HEK293 (cell line): ENCODE results near the gene MSH5.

Experiments
- CTCF ChIA-PET: fragments of 350-600 bp; formaldehyde crosslinking; extraction: SDS; loops from one replicate; lab custom pipeline; 2021; ENCODE audit warnings: antibody characterized with exemption; lab: Yijun Ruan, JAX
- POLR2A ChIA-PET: fragments of 300-600 bp; formaldehyde crosslinking; extraction: SDS; loops from one replicate; lab custom pipeline; 2020; ENCODE audit warnings: antibody characterized with exemption, inconsistent platforms; lab: Yijun Ruan, JAX
- H3K27ac ChIP-seq: fragments of 200-500 bp; sonication (Bioruptor generic); 2 replicates; pipeline ENCODE4 v1.5.1; 2014; ENCODE audit warnings: low read depth, low read length, control low read depth, inconsistent platforms; ENCODE audit errors: extremely low read depth
- H3K36me3 ChIP-seq, 2 experiments: fragments of 200-500 bp in 1 of 2; sonication (Bioruptor generic) in 1 of 2; 1 replicate in 1 of 2; 2 replicates in 1 of 2; pipeline ENCODE4 v1.5.1; 2014 to 2017; ENCODE audit warnings: inconsistent platforms in 2 of 2, low read length in 2 of 2; ENCODE audit not compliant: control insufficient read depth in 2 of 2, insufficient read depth in 1 of 2
- H3K4me1 ChIP-seq: fragments of 200-500 bp; sonication (Bioruptor generic); 2 replicates; pipeline ENCODE4 v1.5.1; 2014; ENCODE audit warnings: mild to moderate bottlenecking, low read length, inconsistent platforms; ENCODE audit not compliant: control insufficient read depth, insufficient read depth
- H3K4me3 ChIP-seq: 2 replicates; pipeline ENCODE4 v1.5.1; 2011; ENCODE audit warnings: low read depth, mild to moderate bottlenecking, control low read depth, low read length, moderate library complexity
- H3K9me3 ChIP-seq: fragments of 200-500 bp; sonication (Bioruptor generic); 2 replicates; pipeline ENCODE4 v1.5.1; 2014; ENCODE audit warnings: low read depth, low read length, inconsistent platforms; ENCODE audit not compliant: control insufficient read depth, insufficient read depth
- BCL11B ChIP-seq: fragments of 450-650 bp; formaldehyde crosslinking; IDR thresholded peaks from 2 replicates; pipeline ENCODE4 v1.5.1; 2016; ENCODE audit warnings: low read depth, missing biosample characterization, missing genetic modification characterization
- CTCF ChIP-seq: fragments of 450-650 bp; formaldehyde crosslinking; IDR thresholded peaks from 2 replicates; pipeline ENCODE4 v1.5.1; 2016; ENCODE audit warnings: missing biosample characterization, missing genetic modification characterization
- EGR2 ChIP-seq: fragments of 450-650 bp; formaldehyde crosslinking; IDR thresholded peaks from 2 replicates; pipeline ENCODE4 v1.5.1; 2016; ENCODE audit warnings: low read depth, missing biosample characterization, missing genetic modification characterization
- GLIS2 ChIP-seq: fragments of 450-650 bp; formaldehyde crosslinking; IDR thresholded peaks from 2 replicates; pipeline ENCODE4 v1.5.1; 2016; ENCODE audit warnings: missing biosample characterization, missing genetic modification characterization
- HIC1 ChIP-seq: fragments of 450-650 bp; formaldehyde crosslinking; IDR thresholded peaks from 2 replicates; pipeline ENCODE4 v1.5.1; 2016; ENCODE audit warnings: missing biosample characterization, missing genetic modification characterization
- KLF16 ChIP-seq: fragments of 450-650 bp; formaldehyde crosslinking; IDR thresholded peaks from 2 replicates; pipeline ENCODE4 v1.5.1; 2017; ENCODE audit warnings: missing biosample characterization, missing genetic modification characterization
- KLF8 ChIP-seq: fragments of 450-650 bp; formaldehyde crosslinking; IDR thresholded peaks from 2 replicates; pipeline ENCODE4 v1.5.1; 2016; ENCODE audit warnings: missing biosample characterization, missing genetic modification characterization
- MZF1 ChIP-seq: fragments of 450-650 bp; formaldehyde crosslinking; IDR thresholded peaks from 2 replicates; pipeline ENCODE4 v1.5.1; 2017; ENCODE audit warnings: missing biosample characterization, missing genetic modification characterization, borderline replicate concordance
- PATZ1 ChIP-seq: fragments of 450-650 bp; formaldehyde crosslinking; IDR thresholded peaks from 2 replicates; pipeline ENCODE4 v1.5.1; 2016; ENCODE audit warnings: missing biosample characterization, missing genetic modification characterization
- PRDM10 ChIP-seq: fragments of 450-650 bp; formaldehyde crosslinking; IDR thresholded peaks from 2 replicates; pipeline ENCODE4 v1.5.1; 2016; ENCODE audit warnings: missing biosample characterization, missing genetic modification characterization
- PRDM4 ChIP-seq: fragments of 450-650 bp; formaldehyde crosslinking; IDR thresholded peaks from 2 replicates; pipeline ENCODE4 v1.5.1; 2017; ENCODE audit warnings: missing biosample characterization, missing genetic modification characterization
- PRDM6 ChIP-seq: fragments of 450-650 bp; formaldehyde crosslinking; IDR thresholded peaks from 2 replicates; pipeline ENCODE4 v1.5.1; 2017; ENCODE audit warnings: missing biosample characterization, missing genetic modification characterization
- SP2 ChIP-seq: fragments of 450-650 bp; formaldehyde crosslinking; IDR thresholded peaks from 2 replicates; pipeline ENCODE4 v1.5.1; 2016; ENCODE audit warnings: missing biosample characterization, missing genetic modification characterization
- ZNF140 ChIP-seq: fragments of 450-650 bp; formaldehyde crosslinking; IDR thresholded peaks from 2 replicates; pipeline ENCODE4 v1.5.1; 2016; ENCODE audit warnings: missing biosample characterization, missing genetic modification characterization
- ZNF155 ChIP-seq: fragments of 450-650 bp; formaldehyde crosslinking; IDR thresholded peaks from 2 replicates; pipeline ENCODE4 v1.5.1; 2016; ENCODE audit warnings: missing biosample characterization, missing genetic modification characterization
- ZNF404 ChIP-seq: fragments of 450-650 bp; formaldehyde crosslinking; IDR thresholded peaks from 2 replicates; pipeline ENCODE4 v1.5.1; 2017; ENCODE audit warnings: missing biosample characterization, missing genetic modification characterization
- ZNF426 ChIP-seq: fragments of 450-650 bp; formaldehyde crosslinking; IDR thresholded peaks from 2 replicates; pipeline ENCODE4 v1.5.1; 2017; ENCODE audit warnings: missing biosample characterization, missing genetic modification characterization, mild to moderate bottlenecking, inconsistent platforms, moderate library complexity
- ZNF449 ChIP-seq: fragments of 450-650 bp; formaldehyde crosslinking; IDR thresholded peaks from 2 replicates; pipeline ENCODE4 v1.5.1; 2017; ENCODE audit warnings: missing biosample characterization, mild to moderate bottlenecking, missing genetic modification characterization, moderate library complexity
- ZNF548 ChIP-seq: fragments of 450-650 bp; formaldehyde crosslinking; IDR thresholded peaks from 2 replicates; pipeline ENCODE4 v1.5.1; 2016; ENCODE audit warnings: missing biosample characterization, missing genetic modification characterization
- ZNF660 ChIP-seq: fragments of 450-650 bp; IDR thresholded peaks from 2 replicates; pipeline ENCODE4 v1.5.1; 2018; ENCODE audit warnings: missing biosample characterization, mild to moderate bottlenecking, missing genetic modification characterization

The MSH5 gene

GRCh38 chr6:31729979-31730630 is 9.7 kb upstream of the MSH5 start:
- Histone ChIP-seq H3K36me3 (peaks cover 12 to 63% of the 10 kb centered on the region in 2 experiments; a peak in 2 of 3 replicates), H3K4me3 (peak overlapping the region; percentile 74), H3K9me3 (no peaks in the 10 kb centered on the region), H3K4me1 (peaks cover 7% of the 10 kb centered on the region), H3K27ac (peak overlapping the region; percentile 67)
- POLR2A ChIA-PET = interaction anchor here (0.6 to 4.7 kb wide), 33 partner anchors 9 to 1242 kb away, joined by 3 to 54 read pairs (median 5); partner anchors contain the start of genes ABHD16A, APOM, BAG6 and CSNK2B
- CTCF ChIA-PET = interaction anchor here (0.7 to 3.6 kb wide), 19 partner anchors 9 to 229 kb away, joined by 3 to 28 read pairs (median 5); partner anchors contain the start of genes LY6G5C, MSH5, NEU1 and VARS1
- TF ChIP-seq BCL11B (tag by site-specific recombination) (0 out of 2 replicates have a peak, but pooled peaks have one; percentile 27), KLF8 (tag by site-specific recombination) (peak; percentile 95), PRDM6 (no peak), ZNF155 (tag by site-specific recombination) (no peak), PATZ1 (peak; percentile 82), CTCF (tag by site-specific recombination) (peak; percentile 72), PRDM4 (tag by site-specific recombination) (no peak), ZNF660 (peak; percentile 52; the same call in 1 of the 2 replicates), KLF16 (tag by site-specific recombination) (peak; percentile 5; the same call in 1 of the 2 replicates), HIC1 (0 out of 2 replicates have a peak, but pooled peaks have one; percentile 39), MZF1 (tag by site-specific recombination) (no peak), ZNF140 (tag by site-specific recombination) (no peak), ZNF548 (no peak), ZNF404 (no peak), PRDM10 (tag by site-specific recombination) (peak; percentile 98), SP2 (peak; percentile 87), GLIS2 (tag by site-specific recombination) (peak; percentile 98), ZNF449 (tag by site-specific recombination) (peak; percentile 87), EGR2 (tag by site-specific recombination) (peak; percentile 68; the same call in 1 of the 2 replicates), ZNF426 (tag by site-specific recombination) (no peak)
